Left renal cortex interstitium (tissue), 4 donors: Measurements from ENCODE around the gene TTC28. TPM values are rescaled to one million over a fixed set of nuclear protein-coding genes. Genes with fewer than 3 reads are reported as not detected.
"Not testable (repeated sequence)": the region's sequence is repeated elsewhere in the genome, so short reads cannot be mapped to it uniquely, and the experiment has no call there.

Experiments used
- DNase-seq, 4 donors: peaks; one replicate each; pipeline ENCODE4 v3.0.0-alpha.2; 2013; ENCODE audit warnings: low read depth in 4 of 4, low spot score in 2 of 4, missing footprints in 1 of 4
- polyA plus RNA-seq, 4 donors: library from polyadenylated mRNA; unstranded; fragments of 120-200 nt; gene quantifications; one replicate each; pipeline ENCODE4 v1.2.1, GENCODE V29; 2013; ENCODE audit not compliant: insufficient read length in 4 of 4

The TTC28 gene
- polyA plus RNA-seq, 4 donors = 26.0 to 49.6 (median 35.9) TPM

GRCh38 chr22:28678778-28679610 lies 646 bp downstream of the TTC28 start:
- peak in 1 of 4 donors; percentile 4 for DNase-seq

GRCh38 chr22:28678170-28678569 lies 1.5 kb downstream of the TTC28 start:
- not testable (repeated sequence) for DNase-seq

- no peak for DNase-seq
These were observed 5.5 kb downstream of the TTC28 start for GRCh38 chr22:28674121-28674563.

- DNase-seq = no peak
These were observed 8.9 kb downstream of the TTC28 start for GRCh38 chr22:28670756-28671155.

- no peak for DNase-seq
These were observed 9.5 kb downstream of the TTC28 start for GRCh38 chr22:28670161-28670560.

- no peak for DNase-seq
These were observed 10.3 kb downstream of the TTC28 start for GRCh38 chr22:28669387-28669786.

- DNase-seq = not testable (repeated sequence)
These were observed 16.1 kb downstream of the TTC28 start for GRCh38 chr22:28663569-28663942.

GRCh38 chr22:28658448-28658847 lies 21.2 kb downstream of the TTC28 start:
- no peak for DNase-seq

- no peak for DNase-seq
These were observed 23.5 kb downstream of the TTC28 start for GRCh38 chr22:28656181-28656580.

- no peak for DNase-seq
These were observed 29.2 kb downstream of the TTC28 start for GRCh38 chr22:28650463-28650862.

- no peak for DNase-seq
These were observed 30.8 kb downstream of the TTC28 start for GRCh38 chr22:28648792-28649191.

GRCh38 chr22:28647216-28647615 lies 32.4 kb downstream of the TTC28 start:
- no peak for DNase-seq

GRCh38 chr22:28639321-28639720 lies 40.3 kb downstream of the TTC28 start:
- DNase-seq = no peak

GRCh38 chr22:28637225-28637624 lies 42.4 kb downstream of the TTC28 start:
- DNase-seq = no peak

- no peak for DNase-seq
These were observed 49.5 kb downstream of the TTC28 start for GRCh38 chr22:28630177-28630574.

- no peak for DNase-seq
These were observed 50.0 kb downstream of the TTC28 start for GRCh38 chr22:28629420-28630176.

- no peak for DNase-seq
These were observed 50.9 kb downstream of the TTC28 start for GRCh38 chr22:28628766-28629165.

GRCh38 chr22:28627791-28628190 lies 51.8 kb downstream of the TTC28 start:
- no peak for DNase-seq

- DNase-seq = no peak
These were observed 59.3 kb downstream of the TTC28 start for GRCh38 chr22:28620244-28620922.

GRCh38 chr22:28619236-28619635 lies 60.4 kb downstream of the TTC28 start:
- DNase-seq = no peak

GRCh38 chr22:28615423-28615822 lies 64.2 kb downstream of the TTC28 start:
- not testable (repeated sequence) for DNase-seq
